GM12891 (cell line): ENCODE results near the gene TFDP1.

Experiments used
- DNase-seq: peaks from one replicate; pipeline ENCODE4 v3.0.0; 2011; ENCODE audit warnings: low spot score; ENCODE audit not compliant: insufficient read length
- FAIRE-seq: peaks from 2 replicates; lab custom pipeline; 2011; peaks lifted over from hg19 to GRCh38; lab: Jason Lieb, UNC
- PAX5 ChIP-seq: IDR thresholded peaks from 2 replicates; pipeline ENCODE4 v1.6.1; 2011; ENCODE audit warnings: low read length, moderate library complexity, mild to moderate bottlenecking; ENCODE audit not compliant: insufficient read depth, severe bottlenecking
- POLR2A ChIP-seq: IDR thresholded peaks from 2 replicates; pipeline ENCODE4 v1.6.1; 2011; ENCODE audit warnings: low read depth, low read length, control low read depth
- POLR2AphosphoS5 ChIP-seq: IDR thresholded peaks from 2 replicates; pipeline ENCODE4 v1.6.1; 2011; ENCODE audit warnings: low read depth, low read length, control low read depth
- POU2F2 ChIP-seq: IDR thresholded peaks from 2 replicates; pipeline ENCODE4 v1.6.1; 2011; ENCODE audit warnings: low read depth, mild to moderate bottlenecking, control low read depth, low read length, moderate library complexity
- SPI1 ChIP-seq: IDR thresholded peaks from 2 replicates; pipeline ENCODE4 v1.6.1; 2011; ENCODE audit warnings: low read depth, low read length, control low read depth
- TAF1 ChIP-seq: IDR thresholded peaks from 2 replicates; pipeline ENCODE4 v1.6.1; 2011; ENCODE audit warnings: low read depth, low read length, control low read depth

The TFDP1 gene

DNA sequence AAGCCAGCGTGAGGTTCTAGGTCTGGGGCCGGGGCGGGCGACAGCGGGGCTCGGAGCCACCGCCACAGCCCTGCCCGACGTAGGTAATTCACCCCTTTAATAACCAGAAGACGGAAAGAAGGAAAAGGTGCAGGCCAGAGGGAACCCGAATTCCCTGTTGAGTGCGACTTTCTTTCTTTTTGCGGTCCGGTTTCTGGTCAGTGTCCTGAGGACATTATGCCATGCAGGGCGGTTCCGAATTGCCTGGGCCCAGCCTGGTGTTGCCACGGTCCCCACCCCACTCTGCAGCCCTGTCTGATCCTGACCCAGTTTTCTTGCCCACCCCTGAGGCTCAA, 18.4 kb upstream of the TFDP1 start:
- FAIRE-seq (no peak), DNase-seq (no peak)
- TF ChIP-seq PAX5 (no peak), TAF1 (no peak), POLR2A (no peak), POU2F2 (no peak), POLR2AphosphoS5 (no peak), SPI1 (no peak)

DNA sequence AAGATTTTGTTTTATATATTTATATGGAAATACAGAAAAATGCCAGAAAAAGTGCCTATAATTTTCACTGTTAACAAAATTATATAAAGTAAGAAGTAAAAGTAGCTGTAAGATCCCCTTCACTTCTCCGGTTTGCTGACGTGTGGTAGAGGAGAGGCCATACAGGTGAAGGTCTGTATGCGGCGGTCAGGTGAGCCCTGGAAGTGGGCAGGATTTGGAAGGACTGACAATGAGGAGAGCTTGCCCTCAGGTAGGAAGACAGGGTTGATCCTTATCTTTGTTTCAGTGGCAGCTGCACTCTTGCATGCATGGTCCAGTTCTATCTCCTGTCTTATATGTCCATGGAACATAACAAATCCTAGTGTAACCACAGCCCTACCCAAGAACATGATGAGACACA, 16.9 kb upstream of the TFDP1 start:
- DNase-seq (no peak), FAIRE-seq (no peak)
- no peak for TF ChIP-seq POU2F2
- TF ChIP-seq TAF1: no peak
- TF ChIP-seq SPI1: no peak
- TF ChIP-seq POLR2AphosphoS5: no peak
- TF ChIP-seq POLR2A: no peak
- no peak for TF ChIP-seq PAX5

DNA sequence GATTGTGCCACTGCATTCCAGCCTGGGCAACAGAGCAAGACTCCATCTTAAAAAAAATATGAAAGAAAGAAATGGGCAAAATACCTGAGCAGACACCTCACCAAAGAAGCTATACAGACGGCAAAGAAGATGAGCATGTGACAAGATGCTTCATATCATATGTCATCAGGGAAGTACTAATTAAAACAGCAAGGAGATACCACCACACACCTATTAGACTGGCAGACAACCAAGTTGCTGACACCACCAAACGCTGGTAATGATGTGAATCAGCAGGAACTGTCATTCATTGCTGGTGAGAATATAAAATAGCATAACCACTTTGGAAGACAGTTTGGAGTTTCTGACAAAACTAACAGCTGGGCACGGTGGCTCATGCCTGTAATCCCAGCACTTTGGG, 11.5 kb upstream of the TFDP1 start:
- FAIRE-seq (no peak), DNase-seq (no peak)
- no peak for TF ChIP-seq POLR2A
- TF ChIP-seq POLR2AphosphoS5: no peak
- no peak for TF ChIP-seq SPI1
- TF ChIP-seq POU2F2: no peak
- TF ChIP-seq TAF1: no peak

DNA sequence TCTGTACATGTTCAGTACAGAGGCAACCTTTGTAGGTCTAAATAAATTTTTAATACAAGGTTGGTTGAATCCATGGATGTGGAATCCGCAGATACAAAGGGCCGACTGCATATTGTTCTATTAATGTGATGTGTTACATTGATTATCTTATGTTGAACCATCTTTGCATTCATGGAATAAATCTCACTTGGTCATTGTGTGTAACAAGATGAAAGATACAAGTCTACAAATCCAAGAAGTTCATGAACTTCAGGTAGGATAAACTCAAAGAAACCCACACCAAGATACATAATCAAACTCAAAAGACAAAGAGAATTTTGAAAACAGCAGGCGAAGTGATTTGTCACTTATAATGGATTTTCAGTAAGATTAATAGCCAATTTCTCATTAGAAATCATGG, 8.0 kb upstream of the TFDP1 start:
- TF ChIP-seq POLR2A (no peak), TAF1 (no peak), PAX5 (no peak), SPI1 (no peak), POLR2AphosphoS5 (no peak), POU2F2 (no peak)
- DNase-seq: no peak
- FAIRE-seq: no peak

DNA sequence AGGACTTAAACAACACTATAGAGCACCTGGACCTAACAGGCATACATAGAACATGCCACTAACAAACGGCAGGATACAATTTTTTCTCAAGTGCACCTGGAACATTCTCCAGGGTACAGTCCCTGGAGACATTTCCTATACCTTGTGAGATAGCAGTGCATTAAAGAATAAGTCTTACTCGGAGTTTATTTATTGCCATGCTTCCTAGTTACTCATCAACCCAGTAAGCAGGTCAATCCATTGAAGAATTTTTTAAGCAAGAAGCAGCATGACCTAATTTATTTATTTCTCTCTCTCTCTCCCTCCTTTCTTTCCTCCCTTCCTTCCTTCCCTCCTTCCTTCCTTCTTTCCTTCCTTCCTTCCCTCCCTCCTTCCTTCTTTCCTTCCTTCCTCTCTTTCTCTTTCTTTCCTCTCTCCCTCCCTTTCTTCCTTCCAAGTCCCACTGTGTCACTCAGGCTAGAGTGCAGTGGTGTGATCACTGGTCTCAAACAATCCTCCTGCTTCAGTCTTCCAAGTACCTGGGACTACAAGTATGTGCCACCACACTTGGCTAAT, 6.6 kb upstream of the TFDP1 start:
- DNase-seq (no peak), FAIRE-seq (no peak)
- TF ChIP-seq PAX5 (no peak), POU2F2 (no peak), SPI1 (no peak), POLR2AphosphoS5 (no peak), TAF1 (no peak)

DNA sequence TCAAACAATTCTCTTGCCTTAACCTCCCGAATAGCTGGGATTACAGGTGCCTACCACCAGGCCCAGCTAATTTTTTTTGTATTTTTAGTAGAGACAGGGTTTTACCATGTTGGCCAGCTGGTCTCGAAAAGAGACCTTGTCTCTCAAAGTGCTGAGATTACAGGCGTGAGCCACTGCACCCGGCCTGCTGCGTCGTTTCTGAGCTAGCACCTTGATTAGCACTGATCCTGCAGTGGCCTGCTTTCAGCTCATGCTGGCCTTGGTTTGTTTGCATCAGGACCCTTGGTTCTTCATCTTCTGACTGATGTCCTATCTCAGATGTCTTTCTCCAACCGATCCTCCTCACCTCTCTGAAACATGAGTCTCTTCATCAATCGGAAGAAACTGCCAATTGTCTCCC, 4.9 kb upstream of the TFDP1 start:
- FAIRE-seq: no peak
- TF ChIP-seq POU2F2 (no peak), TAF1 (no peak), POLR2A (no peak), SPI1 (no peak)
- DNase-seq: no peak

DNA sequence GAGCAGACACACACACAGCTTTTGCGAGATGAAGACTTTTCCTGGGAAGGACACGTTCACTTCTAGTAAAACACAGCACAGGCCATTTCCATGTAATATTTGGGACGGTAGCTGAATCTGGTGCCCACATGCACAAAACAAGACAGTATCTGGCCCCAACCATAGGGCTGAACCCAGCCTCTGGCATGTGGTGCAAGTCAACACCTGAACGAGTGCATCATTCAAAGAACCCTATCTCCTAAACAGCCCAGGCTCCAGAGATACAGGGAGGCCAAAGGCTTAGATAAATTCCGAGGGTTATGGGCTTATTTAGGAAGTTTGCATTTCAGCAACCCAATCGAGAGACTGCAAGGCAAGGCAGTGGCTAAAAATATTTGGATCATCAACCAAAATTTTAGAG, 2.7 kb upstream of the TFDP1 start:
- TF ChIP-seq TAF1 (no peak), POLR2A (no peak), POLR2AphosphoS5 (no peak), PAX5 (no peak), SPI1 (no peak), POU2F2 (no peak)
- DNase-seq (no peak), FAIRE-seq (no peak)

DNA sequence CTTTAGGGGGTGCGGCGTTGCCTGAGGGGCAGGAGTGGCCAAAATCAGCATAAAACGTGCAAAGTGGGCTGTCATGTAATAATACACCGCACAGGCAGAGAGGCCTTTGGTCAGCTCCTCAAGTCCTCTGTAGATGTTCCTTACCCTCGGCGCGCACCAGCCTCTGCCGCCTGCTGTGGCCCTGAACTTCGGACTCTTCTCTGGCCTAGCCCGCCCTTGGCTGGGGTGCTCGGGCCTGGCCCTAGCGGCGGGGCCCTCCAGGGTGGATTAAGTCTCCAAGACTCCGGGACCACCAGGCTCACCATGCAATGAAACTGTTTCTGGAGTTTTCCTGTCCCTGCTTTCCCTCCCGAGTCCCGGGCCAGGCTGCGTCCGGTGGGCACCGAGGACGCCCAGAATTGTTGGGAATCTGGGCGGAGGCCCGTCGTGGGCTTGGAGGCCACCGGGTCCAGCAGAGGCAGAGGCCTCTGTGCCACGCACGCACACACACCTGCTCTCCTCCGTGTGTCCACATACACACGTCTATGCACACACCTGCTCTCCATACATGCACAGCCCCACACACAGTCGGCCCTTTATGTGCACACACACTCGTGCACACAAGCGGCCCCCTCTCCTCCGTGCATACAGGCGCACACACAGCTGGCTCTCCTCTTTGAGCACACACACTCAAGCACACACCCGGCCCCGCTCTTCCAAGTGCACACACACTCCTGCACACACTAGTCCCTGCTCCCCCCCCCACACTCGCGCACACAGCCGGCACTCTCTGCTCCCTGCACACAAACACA, 1.5 kb upstream of the TFDP1 start:
- DNase-seq (no peak), FAIRE-seq (no peak)
- TF ChIP-seq POLR2AphosphoS5: no peak
- TF ChIP-seq TAF1: no peak
- TF ChIP-seq SPI1: no peak
- TF ChIP-seq PAX5: no peak
- TF ChIP-seq POU2F2: no peak
- TF ChIP-seq POLR2A: no peak

DNA sequence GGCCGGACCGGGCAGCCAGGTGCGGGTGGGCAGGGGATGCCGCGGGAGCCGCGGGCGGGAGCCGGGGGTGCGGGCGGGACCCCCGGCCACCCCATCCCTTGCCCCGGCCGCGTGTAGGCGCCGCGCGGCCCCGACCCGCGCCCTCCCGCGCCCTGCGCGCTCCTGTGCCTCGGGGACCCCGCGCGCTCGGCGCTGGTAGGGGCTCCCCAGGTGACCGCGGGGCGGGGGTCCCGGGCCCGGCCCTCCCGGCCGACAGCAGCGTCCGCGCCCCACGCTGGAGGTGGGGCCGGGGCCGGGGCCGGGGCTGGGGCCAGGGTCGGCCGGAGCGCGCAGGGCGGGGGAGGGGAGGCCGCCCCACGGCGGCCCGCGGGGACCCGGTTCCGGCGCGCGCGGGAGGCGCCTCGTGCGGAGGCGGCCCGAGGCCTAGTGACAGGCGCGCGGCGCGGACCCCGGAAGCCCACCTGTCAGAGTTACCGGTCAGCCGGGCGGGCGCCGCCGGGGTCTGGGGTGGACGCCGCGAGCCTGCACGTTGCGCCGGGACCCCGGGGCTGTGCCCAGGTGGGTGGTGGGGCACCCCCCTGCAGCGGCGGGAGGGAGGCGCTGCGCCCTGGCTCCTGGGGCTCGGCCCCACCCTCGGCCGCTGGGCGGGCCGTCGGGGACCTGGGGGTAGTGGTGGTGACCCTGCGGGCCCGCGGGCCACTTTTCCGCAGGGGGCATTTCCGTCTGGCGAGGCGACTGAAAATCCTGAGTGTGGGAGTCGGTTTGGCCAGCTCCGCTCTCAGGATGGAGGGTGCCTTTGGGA, 518 bp downstream of the TFDP1 start:
- no peak for TF ChIP-seq TAF1
- TF ChIP-seq POU2F2: no peak
- TF ChIP-seq POLR2AphosphoS5: no peak
- no peak for TF ChIP-seq SPI1
- no peak for TF ChIP-seq PAX5
- TF ChIP-seq POLR2A: no peak
- peak; percentile 62 for DNase-seq
- FAIRE-seq: no peak
